ENCODE results near the gene MT1F.

DNA sequence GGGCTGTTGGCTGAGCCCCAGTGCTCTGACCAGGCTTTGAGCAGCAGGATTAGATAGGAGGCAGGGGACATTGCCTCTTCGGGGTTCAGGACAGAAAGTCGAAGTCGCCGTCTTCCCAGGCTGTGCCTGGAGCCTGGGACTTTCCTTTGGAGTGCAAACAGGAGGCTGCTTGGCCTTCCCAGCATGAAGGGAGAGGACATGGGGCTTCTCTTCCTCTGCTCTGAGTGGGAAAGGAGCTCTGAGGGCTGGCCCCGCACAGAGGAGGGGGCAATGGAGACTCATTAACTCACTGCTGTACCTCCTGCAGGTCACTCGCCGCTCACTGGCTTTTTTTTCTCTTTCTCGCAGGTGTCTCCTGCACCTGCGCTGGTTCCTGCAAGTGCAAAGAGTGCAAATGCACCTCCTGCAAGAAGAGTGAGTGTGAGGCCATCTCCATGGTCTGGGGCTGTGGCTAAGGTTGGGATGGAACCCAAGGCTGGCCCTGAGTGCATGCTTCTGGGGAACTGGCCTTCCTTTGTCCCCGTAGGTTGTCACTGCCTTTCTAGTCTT lies 642 bp downstream of the MT1F start:
- TF ChIP-seq CTCF (IDR thresholded peaks at IDR 0.05 in 2 of 3, conservative IDR thresholded peaks at IDR 0.05 in 1 of 3; ENCODE audit: borderline replicate concordance in 1 of 3, insufficient read depth in 1 of 3, low read depth in 2 of 3, low read length in 2 of 3) (no peak), POLR2A (IDR thresholded peaks at IDR 0.05; ENCODE audit: borderline replicate concordance, extremely low read depth, insufficient read depth, insufficient read length) (no peak), RAD21 (IDR thresholded peaks at IDR 0.05; ENCODE audit: low read depth) (no peak), YY1 (IDR thresholded peaks at IDR 0.05; ENCODE audit: extremely low read depth, insufficient replicate concordance, low read depth, low read length) (no peak), CBX3 (IDR thresholded peaks at IDR 0.05; ENCODE audit: low read depth) (no peak), SRF (IDR thresholded peaks at IDR 0.05; ENCODE audit: low read depth) (no peak), ATF3 (IDR thresholded peaks at IDR 0.05) (no peak), POLR2AphosphoS5 (IDR thresholded peaks at IDR 0.05; ENCODE audit: low read depth, low read length) (no peak), JUND (IDR thresholded peaks at IDR 0.05) (no peak), FOSL1 (IDR thresholded peaks at IDR 0.05; ENCODE audit: low read depth) (no peak), SP1 (IDR thresholded peaks at IDR 0.05; ENCODE audit: low read depth) (no peak), EZH2 (IDR thresholded peaks at IDR 0.05) (no peak), TCF7L2 (IDR thresholded peaks at IDR 0.05; ENCODE audit: borderline replicate concordance, extremely low read depth, insufficient read depth, insufficient read length) (no peak)

Measured in HCT116 (cell line).